ENCODE measurements around the gene NALCN. TPM values are rescaled to one million over a fixed set of nuclear protein-coding genes. Genes with fewer than 3 reads are reported as not detected.
A peak's percentile ranks its signal among the peaks of the same experiment; 100 is the strongest.

NALCN gene
- total and polyA plus RNA-seq, 2 experiments from 2014 or later, result not detected

GRCh38 chr13:101354895-101355294, 61.4 kb downstream of the NALCN start:
- TF ChIP-seq CTCF (IDR thresholded peaks at IDR 0.05; ENCODE audit: low read depth, low read length), result no peak

GRCh38 chr13:101346942-101347728, 69.2 kb downstream of the NALCN start:
- H3K27ac ChIP-seq, result no peak overlapping the region
- H3K4me3 ChIP-seq, result no peak overlapping the region
- no peaks in the 10 kb centered on the region for H3K27me3 ChIP-seq
- peak in 1 of 2 donors; percentile 7 for DNase-seq (ENCODE audit: low read depth in 1 of 2, low spot score in 1 of 2)
- H3K36me3 ChIP-seq, result no peaks in the 10 kb centered on the region
- H3K4me1 ChIP-seq (ENCODE audit: low read depth), result no peaks in the 10 kb centered on the region
- no peaks in the 10 kb centered on the region for H3K9me3 ChIP-seq (ENCODE audit: low read depth)
- no peak for TF ChIP-seq CTCF (IDR thresholded peaks at IDR 0.05; ENCODE audit: low read depth, low read length)

More at GRCh38 chr13:101354895-101355294, 61.4 kb downstream of the NALCN start:
- no peak for DNase-seq (ENCODE audit: low read depth in 1 of 2, low spot score in 1 of 2)
- Histone ChIP-seq H3K36me3 (no peaks in the 10 kb centered on the region), H3K4me1 (ENCODE audit: low read depth) (no peaks in the 10 kb centered on the region), H3K4me3 (no peak overlapping the region), H3K27ac (no peak overlapping the region), H3K9me3 (ENCODE audit: low read depth) (no peaks in the 10 kb centered on the region), H3K27me3 (no peaks in the 10 kb centered on the region)

GRCh38 chr13:101346161-101346560, 70.1 kb downstream of the NALCN start:
- no peaks in the 10 kb centered on the region for H3K9me3 ChIP-seq (ENCODE audit: low read depth)
- H3K4me3 ChIP-seq, result no peak overlapping the region
- peak in 1 of 2 donors; percentile 2 for DNase-seq (ENCODE audit: low read depth in 1 of 2, low spot score in 1 of 2)
- H3K27me3 ChIP-seq, result no peaks in the 10 kb centered on the region
- no peaks in the 10 kb centered on the region for H3K36me3 ChIP-seq
- no peak for TF ChIP-seq CTCF (IDR thresholded peaks at IDR 0.05; ENCODE audit: low read depth, low read length)
- H3K27ac ChIP-seq, result no peak overlapping the region
- no peaks in the 10 kb centered on the region for H3K4me1 ChIP-seq (ENCODE audit: low read depth)

GRCh38 chr13:101343128-101343787, 73.0 kb downstream of the NALCN start:
- H3K27ac ChIP-seq, result no peak overlapping the region
- TF ChIP-seq CTCF (IDR thresholded peaks at IDR 0.05; ENCODE audit: low read depth, low read length), result no peak
- no peak for DNase-seq (ENCODE audit: low read depth in 1 of 2, low spot score in 1 of 2)

GRCh38 chr13:101341464-101341863, 74.8 kb downstream of the NALCN start:
- H3K36me3 ChIP-seq, result no peaks in the 10 kb centered on the region
- no peak overlapping the region for H3K27ac ChIP-seq
- H3K4me3 ChIP-seq, result no peak overlapping the region
- no peaks in the 10 kb centered on the region for H3K9me3 ChIP-seq (ENCODE audit: low read depth)
- DNase-seq (ENCODE audit: low read depth in 1 of 2, low spot score in 1 of 2), result no peak
- no peaks in the 10 kb centered on the region for H3K4me1 ChIP-seq (ENCODE audit: low read depth)
- no peak for TF ChIP-seq CTCF (IDR thresholded peaks at IDR 0.05; ENCODE audit: low read depth, low read length)
- H3K27me3 ChIP-seq, result no peaks in the 10 kb centered on the region

More at GRCh38 chr13:101343128-101343787, 73.0 kb downstream of the NALCN start:
- no peak overlapping the region for H3K4me3 ChIP-seq
- no peaks in the 10 kb centered on the region for H3K9me3 ChIP-seq (ENCODE audit: low read depth)
- H3K36me3 ChIP-seq, result no peaks in the 10 kb centered on the region
- no peaks in the 10 kb centered on the region for H3K27me3 ChIP-seq
- H3K4me1 ChIP-seq (ENCODE audit: low read depth), result no peaks in the 10 kb centered on the region
